Testis (tissue), 3 donors: Measurements from ENCODE around the gene SOCS7. TPM values are rescaled to one million over a fixed set of nuclear protein-coding genes. Genes with fewer than 3 reads are reported as not detected.
A peak's percentile ranks its signal among the peaks of the same experiment; 100 is the strongest.

Experiments
- DNase-seq: peaks from one replicate; pipeline ENCODE4 v3.0.0-alpha.2; 2019
- H3K27ac ChIP-seq, 2 donors: fragments of 200-600 bp; sonication (generic); one replicate each; pipeline ENCODE4 v1.5.1; 2019
- H3K27me3 ChIP-seq: fragments of 200-600 bp; sonication (generic); one replicate; pipeline ENCODE4 v1.5.1; 2019
- H3K36me3 ChIP-seq: fragments of 200-600 bp; sonication (generic); one replicate; pipeline ENCODE4 v1.5.1; 2017; ENCODE audit warnings: low read depth; ENCODE audit errors: missing control alignments
- H3K4me1 ChIP-seq: fragments of 200-600 bp; sonication (generic); one replicate; pipeline ENCODE4 v1.5.1; 2019
- H3K4me3 ChIP-seq, 2 donors: fragments of 200-600 bp; sonication (generic); one replicate each; pipeline ENCODE4 v1.5.1; 2017 to 2019
- H3K9me3 ChIP-seq: fragments of 200-600 bp; sonication (generic); one replicate; pipeline ENCODE4 v1.5.1; 2017
- CTCF ChIP-seq, 3 experiments: fragments of 450-650 bp in 2 of 3; fragments of 200-600 bp in 1 of 3; sonication (generic) in 1 of 3; IDR thresholded peaks; one replicate each; pipeline ENCODE4 v1.5.1; 2016 to 2019; ENCODE audit warnings: antibody characterized with exemption in 3 of 3, mild to moderate bottlenecking in 2 of 3, moderate library complexity in 1 of 3
- POLR2A ChIP-seq: fragments of 450-650 bp; IDR thresholded peaks from one replicate; pipeline ENCODE4 v1.6.1; 2017; ENCODE audit warnings: antibody characterized with exemption, mild to moderate bottlenecking, moderate library complexity
- WGBS, 2 donors: methylation state at CpG; one replicate each; pipeline ENCODE4 v1.1.5; 2018; 5-methylcytosine and 5-hydroxymethylcytosine counted together
- intact Hi-C: fragments of 100-400 bp; cut with DNase I; formaldehyde crosslinking; loops from one replicate; pipeline ENCODE4 v1.15.1; 2023; ENCODE audit warnings: low total_unique reads
- polyA plus RNA-seq: library from polyadenylated mRNA; stranded (reverse); fragments of 350-450 nt; fragmentation: Illumina TruSeq; extraction: RNeasy Lipid Tissue Mini Kit (QIAGEN cat#74804); gene quantifications from one replicate; pipeline ENCODE4 v1.2.3, GENCODE V29; 2014; ENCODE audit warnings: low read depth, low replicate concordance; ENCODE audit not compliant: insufficient read depth
- total RNA-seq, 2 donors: library from RNA; depleted of rRNA; stranded (reverse); fragments of >200 nt; gene quantifications; one replicate each; pipeline ENCODE4 v1.2.3, GENCODE V29; 2016

SOCS7 gene
- total and polyA plus RNA-seq, 3 donors from 2014 or later: 74.9 to 132 (median 132) TPM

- WGBS, 2 donors: 44 to 47% methylated on average over 7 to 8 of the region's 8 CpGs
- no peak overlapping the region for H3K4me3 ChIP-seq
- no peak overlapping the region for H3K27ac ChIP-seq
- no peaks in the 10 kb centered on the region for H3K36me3 ChIP-seq
- TF ChIP-seq POLR2A (no peak), CTCF (IDR thresholded peaks at IDR 0.05) (peak in 1 of 3 experiments; percentile 85)
- H3K27me3 ChIP-seq: no peaks in the 10 kb centered on the region
- intact Hi-C loops: no loop called here
- H3K9me3 ChIP-seq: no peaks in the 10 kb centered on the region
- peaks cover 27% of the 10 kb centered on the region for H3K4me1 ChIP-seq
- DNase-seq: peak; percentile 65
Observed at GRCh38 chr17:38322156-38322779, 29.4 kb upstream of the SOCS7 start.

GRCh38 chr17:38322897-38323296, 28.7 kb upstream of the SOCS7 start:
- H3K27ac ChIP-seq: no peak overlapping the region
- 86 to 97% methylated on average over 1 of the region's 1 CpG for WGBS, 2 donors
- H3K4me3 ChIP-seq: no peak overlapping the region
- H3K9me3 ChIP-seq: no peaks in the 10 kb centered on the region
- no peak for DNase-seq
- intact Hi-C loops: no loop called here
- TF ChIP-seq POLR2A (no peak), CTCF (IDR thresholded peaks at IDR 0.05) (no peak)
- no peaks in the 10 kb centered on the region for H3K27me3 ChIP-seq
- peaks cover 27% of the 10 kb centered on the region for H3K4me1 ChIP-seq
- H3K36me3 ChIP-seq: no peaks in the 10 kb centered on the region

- Histone ChIP-seq H3K27me3 (no peaks in the 10 kb centered on the region), H3K4me1 (peaks cover 27% of the 10 kb centered on the region), H3K36me3 (no peaks in the 10 kb centered on the region), H3K4me3 (no peak overlapping the region), H3K27ac (peak overlapping the region in 1 of 2 donors; percentile 13), H3K9me3 (no peaks in the 10 kb centered on the region)
- 44 to 68% methylated on average over 3 of the region's 3 CpGs for WGBS, 2 donors
- no peak for DNase-seq
- intact Hi-C loops: no loop called here
- TF ChIP-seq CTCF (IDR thresholded peaks at IDR 0.05) (no peak), POLR2A (no peak)
Observed at GRCh38 chr17:38324141-38324697, 27.4 kb upstream of the SOCS7 start.

- 69 to 88% methylated on average over 2 of the region's 2 CpGs for WGBS, 2 donors
Observed at GRCh38 chr17:38324772-38325171, 26.9 kb upstream of the SOCS7 start.

More at GRCh38 chr17:38324772-38325171, 26.9 kb upstream of the SOCS7 start:
- Histone ChIP-seq H3K9me3 (no peaks in the 10 kb centered on the region), H3K4me1 (peaks cover 27% of the 10 kb centered on the region), H3K4me3 (no peak overlapping the region), H3K27me3 (no peaks in the 10 kb centered on the region), H3K36me3 (no peaks in the 10 kb centered on the region), H3K27ac (peak overlapping the region; percentile 13 to 59)
- intact Hi-C loops: no loop called here
- DNase-seq: no peak
- TF ChIP-seq CTCF (IDR thresholded peaks at IDR 0.05) (no peak), POLR2A (no peak)
